ENCODE data around the gene SPRTN.

DNA sequence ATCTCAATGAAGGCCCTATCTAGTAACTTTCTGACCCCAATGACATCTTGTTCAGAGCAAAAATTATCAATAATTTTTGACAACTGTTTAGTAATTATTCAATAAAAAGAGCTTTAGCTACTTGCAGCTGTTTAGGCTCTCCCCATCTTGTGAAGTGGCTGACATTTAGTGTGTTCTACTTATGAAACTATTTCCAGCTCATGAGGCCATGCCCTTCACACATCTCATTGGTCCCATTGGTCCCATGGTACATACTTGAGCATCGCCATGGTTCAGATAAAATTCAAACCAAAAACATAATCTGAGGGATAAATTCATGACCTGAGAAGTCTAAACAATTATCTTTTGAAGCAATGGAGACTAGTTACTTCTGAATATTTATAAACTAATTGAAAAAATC is 24.2 kb downstream of the SPRTN start:
- TF ChIP-seq, protein P1, sequence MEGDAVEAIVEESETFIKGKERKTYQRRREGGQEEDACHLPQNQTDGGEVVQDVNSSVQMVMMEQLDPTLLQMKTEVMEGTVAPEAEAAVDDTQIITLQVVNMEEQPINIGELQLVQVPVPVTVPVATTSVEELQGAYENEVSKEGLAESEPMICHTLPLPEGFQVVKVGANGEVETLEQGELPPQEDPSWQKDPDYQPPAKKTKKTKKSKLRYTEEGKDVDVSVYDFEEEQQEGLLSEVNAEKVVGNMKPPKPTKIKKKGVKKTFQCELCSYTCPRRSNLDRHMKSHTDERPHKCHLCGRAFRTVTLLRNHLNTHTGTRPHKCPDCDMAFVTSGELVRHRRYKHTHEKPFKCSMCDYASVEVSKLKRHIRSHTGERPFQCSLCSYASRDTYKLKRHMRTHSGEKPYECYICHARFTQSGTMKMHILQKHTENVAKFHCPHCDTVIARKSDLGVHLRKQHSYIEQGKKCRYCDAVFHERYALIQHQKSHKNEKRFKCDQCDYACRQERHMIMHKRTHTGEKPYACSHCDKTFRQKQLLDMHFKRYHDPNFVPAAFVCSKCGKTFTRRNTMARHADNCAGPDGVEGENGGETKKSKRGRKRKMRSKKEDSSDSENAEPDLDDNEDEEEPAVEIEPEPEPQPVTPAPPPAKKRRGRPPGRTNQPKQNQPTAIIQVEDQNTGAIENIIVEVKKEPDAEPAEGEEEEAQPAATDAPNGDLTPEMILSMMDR (IDR thresholded peaks at IDR 0.05): no peak
- no peak for TF ChIP-seq POLR2A (IDR thresholded peaks at IDR 0.05)
